Retinal pigment epithelial cell (primary cell): ENCODE measurements around the gene KRTAP1-4.

Experiments
- DNase-seq: peaks from one replicate; pipeline ENCODE4 v3.0.0-alpha.2; 2010; ENCODE audit warnings: low read depth
- H3K4me3 ChIP-seq: 2 replicates; pipeline ENCODE4 v1.5.1; 2011; ENCODE audit warnings: mild to moderate bottlenecking, low read length, control low read depth, moderate library complexity
- TF ChIP-seq, protein P1 (sequence below): conservative IDR thresholded peaks from 2 replicates; pipeline ENCODE4 v1.5.1; 2011; ENCODE audit warnings: low read depth, low read length, control low read depth, inconsistent platforms

Gene KRTAP1-4

DNA sequence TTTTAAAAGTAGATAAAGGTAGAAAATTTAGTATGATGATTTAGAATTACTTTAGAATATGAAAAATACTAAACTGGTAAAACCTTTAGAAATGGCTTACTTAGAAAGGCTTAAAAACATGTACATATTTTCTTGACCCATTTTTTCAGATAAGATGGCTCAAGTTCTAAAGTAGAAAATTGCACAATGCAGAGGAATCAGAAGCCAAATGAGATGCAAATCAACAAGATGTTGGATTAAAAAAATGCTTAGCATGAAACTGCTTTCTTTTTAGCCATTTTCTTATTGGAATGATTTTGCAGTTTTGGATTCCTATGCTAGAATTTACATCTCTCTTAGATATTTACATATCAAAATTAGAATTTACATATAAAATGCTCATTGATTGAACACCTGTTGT, 19.6 kb downstream of the KRTAP1-4 start:
- TF ChIP-seq, protein P1, sequence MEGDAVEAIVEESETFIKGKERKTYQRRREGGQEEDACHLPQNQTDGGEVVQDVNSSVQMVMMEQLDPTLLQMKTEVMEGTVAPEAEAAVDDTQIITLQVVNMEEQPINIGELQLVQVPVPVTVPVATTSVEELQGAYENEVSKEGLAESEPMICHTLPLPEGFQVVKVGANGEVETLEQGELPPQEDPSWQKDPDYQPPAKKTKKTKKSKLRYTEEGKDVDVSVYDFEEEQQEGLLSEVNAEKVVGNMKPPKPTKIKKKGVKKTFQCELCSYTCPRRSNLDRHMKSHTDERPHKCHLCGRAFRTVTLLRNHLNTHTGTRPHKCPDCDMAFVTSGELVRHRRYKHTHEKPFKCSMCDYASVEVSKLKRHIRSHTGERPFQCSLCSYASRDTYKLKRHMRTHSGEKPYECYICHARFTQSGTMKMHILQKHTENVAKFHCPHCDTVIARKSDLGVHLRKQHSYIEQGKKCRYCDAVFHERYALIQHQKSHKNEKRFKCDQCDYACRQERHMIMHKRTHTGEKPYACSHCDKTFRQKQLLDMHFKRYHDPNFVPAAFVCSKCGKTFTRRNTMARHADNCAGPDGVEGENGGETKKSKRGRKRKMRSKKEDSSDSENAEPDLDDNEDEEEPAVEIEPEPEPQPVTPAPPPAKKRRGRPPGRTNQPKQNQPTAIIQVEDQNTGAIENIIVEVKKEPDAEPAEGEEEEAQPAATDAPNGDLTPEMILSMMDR: no peak
- no peak for DNase-seq
- H3K4me3 ChIP-seq: no peak overlapping the region

DNA sequence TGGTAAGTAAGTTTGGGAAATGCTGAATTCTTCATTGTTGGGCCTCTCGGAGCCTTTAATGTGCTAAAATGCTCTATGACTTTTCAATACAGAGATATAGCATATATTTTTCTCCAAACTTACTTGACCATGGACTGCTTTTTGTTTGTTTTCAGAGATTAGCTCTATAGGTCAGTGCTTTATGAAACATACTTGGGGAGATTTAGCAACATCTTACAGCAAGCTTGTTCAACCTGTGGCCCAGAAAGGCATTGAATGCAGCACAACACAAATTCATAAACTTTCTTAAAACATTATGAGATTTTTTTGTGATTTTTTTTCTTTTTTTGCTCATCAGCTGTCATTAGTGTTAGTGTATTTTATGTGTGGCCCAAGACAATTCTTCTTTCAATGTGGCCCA, 20.1 kb downstream of the KRTAP1-4 start:
- TF ChIP-seq, protein P1: no peak
- no peak overlapping the region for H3K4me3 ChIP-seq
- no peak for DNase-seq

DNA sequence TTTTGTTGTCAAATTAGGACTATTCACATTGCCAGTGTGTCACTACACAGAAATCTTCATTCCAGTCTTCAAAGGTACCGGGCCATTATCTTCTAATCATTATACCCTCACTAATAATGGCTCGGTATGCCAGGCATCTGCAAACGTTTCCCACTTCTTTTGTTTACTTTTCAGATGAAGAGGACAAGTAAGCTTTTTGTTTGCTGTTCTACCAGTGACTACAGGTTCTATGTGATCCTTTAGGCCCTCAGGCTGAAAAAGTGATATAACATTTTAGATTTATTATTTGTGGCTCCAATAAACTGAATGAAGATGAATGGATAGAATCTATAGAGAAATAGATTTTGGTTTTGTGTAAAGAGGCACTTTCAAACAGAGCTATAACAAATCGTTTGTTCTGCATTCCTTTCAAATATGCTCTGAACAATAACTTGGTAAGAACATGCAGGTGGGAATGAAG, 20.7 kb downstream of the KRTAP1-4 start:
- H3K4me3 ChIP-seq: no peak overlapping the region
- TF ChIP-seq, protein P1: no peak
- DNase-seq: no peak

DNA sequence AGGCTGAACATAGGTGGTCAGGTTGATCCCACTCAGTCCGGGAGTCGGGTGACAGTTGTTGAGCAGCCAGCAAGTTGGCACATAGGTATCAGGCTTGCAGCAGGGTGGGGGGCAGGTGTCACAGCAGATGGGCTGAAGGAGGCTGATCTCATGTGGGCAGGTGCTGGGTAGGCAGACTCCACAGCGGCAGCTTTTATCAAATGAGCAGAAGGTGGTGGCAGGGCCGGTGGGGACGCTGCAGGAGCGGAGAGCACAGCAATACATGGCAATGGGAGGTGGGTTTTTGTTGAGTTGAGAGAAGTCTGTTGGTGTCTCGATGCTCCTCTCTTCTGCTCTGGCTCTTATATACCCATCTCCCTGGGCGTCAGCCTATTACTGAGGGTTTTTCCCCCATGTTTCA, 21.2 kb downstream of the KRTAP1-4 start, which contains the start of gene KRTAP3-1:
KRTAP3-1 (minus strand) TSS at position 318 of the 400 bp plus-strand sequence; CDS start at position 264, 54 bp downstream.
- TF ChIP-seq, protein P1: no peak
- DNase-seq: no peak
- H3K4me3 ChIP-seq: no peak within 1 kb of the TSS

DNA sequence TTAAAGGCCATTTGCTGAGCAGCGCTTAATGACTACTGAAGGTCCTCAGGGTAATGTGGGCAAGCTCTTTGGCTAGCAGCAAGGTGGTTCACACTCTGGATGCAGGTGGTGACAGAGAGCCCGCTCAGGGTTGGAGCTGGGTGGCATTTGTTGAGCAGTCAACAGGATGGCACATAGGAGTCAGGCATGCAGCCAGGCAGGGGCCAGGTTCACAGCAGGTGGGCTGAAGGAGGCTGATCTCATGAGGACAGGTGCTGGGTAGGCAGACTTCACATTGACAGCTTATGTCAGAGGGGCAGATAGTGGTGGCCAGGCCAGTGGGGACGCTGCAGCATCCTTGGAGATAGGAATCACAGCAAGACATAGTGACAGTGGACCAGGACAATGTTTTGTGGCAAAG, 25.6 kb downstream of the KRTAP1-4 start:
- DNase-seq: no peak
- TF ChIP-seq, protein P1: no peak
- no peak overlapping the region for H3K4me3 ChIP-seq

DNA sequence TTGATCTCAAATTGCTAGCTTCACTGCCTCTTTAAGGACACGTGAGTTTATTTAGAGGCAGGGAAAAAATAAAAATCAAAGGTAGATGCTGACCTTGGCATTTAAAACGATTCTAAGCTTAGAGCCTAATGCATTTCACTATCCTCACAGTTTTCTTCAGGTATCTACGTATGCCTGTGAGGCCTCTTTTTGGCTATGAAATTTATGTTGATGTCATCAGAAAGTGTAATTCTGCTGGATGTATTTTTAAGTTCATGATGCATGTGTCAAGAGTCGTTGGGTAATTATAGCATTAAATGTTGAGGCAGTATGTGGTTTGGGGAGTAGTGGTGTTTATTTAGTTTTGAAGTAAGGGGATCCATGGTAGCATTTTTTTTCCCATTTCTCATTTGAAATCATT, 26.1 kb downstream of the KRTAP1-4 start:
- TF ChIP-seq, protein P1: no peak
- no peak for DNase-seq
- no peak overlapping the region for H3K4me3 ChIP-seq

DNA sequence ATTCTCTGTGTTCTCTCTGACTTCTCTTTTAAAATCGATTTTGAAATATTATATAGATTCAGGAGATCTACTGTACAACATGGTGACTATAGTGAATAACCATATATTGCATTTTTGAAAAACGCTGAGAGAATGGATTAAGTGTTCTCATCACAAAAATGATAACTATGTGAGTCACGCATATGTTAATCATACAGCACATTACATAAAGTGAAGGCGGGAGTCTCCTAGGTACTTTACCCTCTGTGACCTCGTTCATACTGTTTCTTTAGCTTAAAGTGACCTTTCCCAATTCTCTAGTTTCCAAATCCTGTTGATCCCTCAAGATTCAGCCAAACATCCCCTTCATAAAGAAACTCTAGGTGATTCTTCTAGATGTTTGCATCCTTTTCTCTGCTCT, 27.2 kb downstream of the KRTAP1-4 start:
- no peak overlapping the region for H3K4me3 ChIP-seq
- TF ChIP-seq, protein P1: no peak
- no peak for DNase-seq
